Small intestine (tissue), 7 donors: ENCODE data around the gene SLC29A1. TPM values are rescaled to one million over a fixed set of nuclear protein-coding genes. Genes with fewer than 3 reads are reported as not detected.
"Not testable (repeated sequence)": the region's sequence is repeated elsewhere in the genome, so short reads cannot be mapped to it uniquely, and the experiment has no call there.

ENCODE experiments used
- DNase-seq, 2 donors: peaks; one replicate each; pipeline versions ENCODE4 v3.0.0 to v3.0.0-alpha.2; 2013
- FAIRE-seq: peaks from 2 replicates; lab custom pipeline; 2012; peaks lifted over from hg19 to GRCh38; lab: Jason Lieb, UNC
- H3K27ac ChIP-seq, 3 donors: one replicate each; pipeline ENCODE4 v1.5.1; 2013; ENCODE audit warnings: low read length in 2 of 3, mild to moderate bottlenecking in 2 of 3, control low read depth in 1 of 3, inconsistent platforms in 1 of 3, low read depth in 1 of 3, moderate library complexity in 1 of 3
- H3K27me3 ChIP-seq, 3 donors: one replicate each; pipeline ENCODE4 v1.6.1; 2013; ENCODE audit warnings: low read length in 3 of 3, inconsistent platforms in 1 of 3; ENCODE audit not compliant: control insufficient read depth in 3 of 3, insufficient read depth in 3 of 3
- H3K36me3 ChIP-seq, 3 donors: one replicate each; pipeline ENCODE4 v1.6.1; 2013; ENCODE audit warnings: low read length in 3 of 3, inconsistent platforms in 1 of 3, low read depth in 1 of 3, mild to moderate bottlenecking in 1 of 3, moderate library complexity in 1 of 3; ENCODE audit not compliant: control insufficient read depth in 3 of 3, insufficient read depth in 2 of 3
- H3K4me1 ChIP-seq, 3 donors: one replicate each; pipeline ENCODE4 v1.6.1; 2013; ENCODE audit warnings: low read length in 2 of 3, inconsistent platforms in 1 of 3, low read depth in 1 of 3, mild to moderate bottlenecking in 1 of 3, moderate library complexity in 1 of 3; ENCODE audit not compliant: control insufficient read depth in 3 of 3, insufficient read depth in 2 of 3
- H3K4me3 ChIP-seq, 3 donors: one replicate each; pipeline ENCODE4 v1.5.1; 2013; ENCODE audit warnings: low read length in 3 of 3, control low read depth in 1 of 3, inconsistent platforms in 1 of 3, low read depth in 1 of 3, mild to moderate bottlenecking in 1 of 3, moderate library complexity in 1 of 3
- H3K9me3 ChIP-seq, 2 donors: one replicate each; pipeline ENCODE4 v1.6.1; 2013; ENCODE audit warnings: low read depth in 1 of 2, low read length in 1 of 2; ENCODE audit not compliant: control insufficient read depth in 2 of 2, insufficient read depth in 1 of 2
- WGBS, 3 donors: extraction: QIAGEN DNeasy Blood & Tissue Kit; methylation state at CpG; one replicate each; pipeline ENCODE4 v1.1.7; 2013; 5-methylcytosine and 5-hydroxymethylcytosine counted together
- polyA plus RNA-seq, 4 donors: library from polyadenylated mRNA; stranded (reverse) in 3 of 4; unstranded in 1 of 4; fragments of 200-250 nt in 3 of 4; fragments of 120-200 nt in 1 of 4; gene quantifications; one replicate each; pipeline versions ENCODE4 v1.2.1 to v1.2.3, GENCODE V29; 2013
- donor health status: healthy with polysubstance abuse.
- donor health status: control.
- donor health status: control.
- donor health status: Bipolar disorder and iron deficiency.
- donor health status: healthy.

Gene SLC29A1
- polyA plus RNA-seq, 4 donors: 2.4 to 38.0 (median 13.6) TPM

GRCh38 chr6:44228031-44228430 is 4.6 kb downstream of the SLC29A1 start:
- DNase-seq (no peak), FAIRE-seq (no peak)
- 82 to 95% (median 90%) methylated on average over 6 of the region's 6 CpGs for WGBS, 3 donors
- H3K9me3 ChIP-seq: no peaks in the 10 kb centered on the region
- peaks cover 0 to 52% (median 0%) of the 10 kb centered on the region in 3 donors for H3K36me3 ChIP-seq
- H3K27me3 ChIP-seq: peaks cover 0 to 2% (median 0%) of the 10 kb centered on the region in 3 donors
- H3K27ac ChIP-seq: no peak overlapping the region
- no peak overlapping the region for H3K4me3 ChIP-seq
- peaks cover 0 to 38% (median 0%) of the 10 kb centered on the region in 3 donors for H3K4me1 ChIP-seq

GRCh38 chr6:44228433-44228832 is 5.0 kb downstream of the SLC29A1 start:
- peaks cover 0 to 37% (median 0%) of the 10 kb centered on the region in 3 donors for H3K4me1 ChIP-seq
- no peak for FAIRE-seq

GRCh38 chr6:44228836-44229235 is 5.4 kb downstream of the SLC29A1 start:
- no peaks in the 10 kb centered on the region for H3K27me3 ChIP-seq
- WGBS, 3 donors: 80 to 85% (median 82%) methylated on average over 5 of the region's 5 CpGs
- H3K27ac ChIP-seq: no peak overlapping the region
- H3K4me3 ChIP-seq: no peak overlapping the region
- H3K9me3 ChIP-seq: no peaks in the 10 kb centered on the region
- DNase-seq: no peak
- FAIRE-seq: no peak
- H3K4me1 ChIP-seq: peaks cover 0 to 37% (median 0%) of the 10 kb centered on the region in 3 donors
- H3K36me3 ChIP-seq: peaks cover 0 to 58% (median 0%) of the 10 kb centered on the region in 3 donors

More at GRCh38 chr6:44228433-44228832, 5.0 kb downstream of the SLC29A1 start:
- Histone ChIP-seq H3K36me3 (peaks cover 0 to 56% (median 0%) of the 10 kb centered on the region in 3 donors), H3K9me3 (no peaks in the 10 kb centered on the region), H3K4me3 (no peak overlapping the region), H3K27ac (no peak overlapping the region), H3K27me3 (no peaks in the 10 kb centered on the region)
- WGBS, 3 donors: 93 to 96% (median 95%) methylated on average over 7 of the region's 7 CpGs
- DNase-seq: no peak

- Histone ChIP-seq H3K4me3 (no peak overlapping the region), H3K27me3 (no peaks in the 10 kb centered on the region), H3K36me3 (peaks cover 0 to 62% (median 0%) of the 10 kb centered on the region in 3 donors), H3K27ac (no peak overlapping the region), H3K9me3 (no peaks in the 10 kb centered on the region), H3K4me1 (peaks cover 0 to 34% (median 0%) of the 10 kb centered on the region in 3 donors)
- DNase-seq (no peak), FAIRE-seq (no peak)
- 94% methylated on average over 11 of the region's 11 CpGs for WGBS, 3 donors
Measured at GRCh38 chr6:44229376-44230033, 6.1 kb downstream of the SLC29A1 start.

GRCh38 chr6:44230034-44230675 is 6.8 kb downstream of the SLC29A1 start:
- DNase-seq (no peak), FAIRE-seq (no peak)
- no peaks in the 10 kb centered on the region for H3K9me3 ChIP-seq
- WGBS, 3 donors: 91 to 96% (median 95%) methylated on average over 10 of the region's 10 CpGs
- no peak overlapping the region for H3K4me3 ChIP-seq
- H3K4me1 ChIP-seq: peaks cover 0 to 34% (median 0%) of the 10 kb centered on the region in 3 donors
- no peaks in the 10 kb centered on the region for H3K27me3 ChIP-seq
- peaks cover 0 to 63% (median 0%) of the 10 kb centered on the region in 3 donors for H3K36me3 ChIP-seq
- no peak overlapping the region for H3K27ac ChIP-seq

- not testable (repeated sequence) for H3K27ac ChIP-seq, H3K27me3 ChIP-seq, DNase-seq, H3K4me3 ChIP-seq, H3K9me3 ChIP-seq, FAIRE-seq
- 91 to 96% (median 91%) methylated on average over 9 of the region's 9 CpGs for WGBS, 3 donors
- Histone ChIP-seq H3K36me3 (peaks cover 0 to 62% (median 0%) of the 10 kb centered on the region in 3 donors), H3K4me1 (peaks cover 0 to 24% (median 0%) of the 10 kb centered on the region in 3 donors)
Measured at GRCh38 chr6:44231426-44231825, 8.0 kb downstream of the SLC29A1 start.

- no peaks in the 10 kb centered on the region for H3K9me3 ChIP-seq
- peak overlapping the region in 1 of 3 donors; percentile 47 for H3K27ac ChIP-seq
- H3K4me3 ChIP-seq: no peak overlapping the region
- DNase-seq: no peak
- H3K36me3 ChIP-seq: peaks cover 0 to 57% (median 0%) of the 10 kb centered on the region in 3 donors
- H3K4me1 ChIP-seq: peaks cover 0 to 18% (median 4%) of the 10 kb centered on the region in 3 donors
- FAIRE-seq: no peak
- H3K27me3 ChIP-seq: no peaks in the 10 kb centered on the region
- 87 to 95% (median 92%) methylated on average over 16 of the region's 16 CpGs for WGBS, 3 donors
Measured at GRCh38 chr6:44232676-44233566, 9.5 kb downstream of the SLC29A1 start.
